Measurements from ENCODE around the gene RAI1.

GRCh38 chr17:17682737-17683680, 1.8 kb downstream of the RAI1 start:
- no peak for TF ChIP-seq CTCF (IDR thresholded peaks at IDR 0.05)
- TF ChIP-seq POLR2AphosphoS5 (IDR thresholded peaks at IDR 0.05) = peak in 2 of 4 donors; percentile 52 to 67

All from sigmoid colon (tissue), 4 donors.